PFSK-1 (cell line): Measurements from ENCODE around the gene CTAG2.

Experiments
- FOXP2 ChIP-seq: optimal IDR thresholded peaks from 2 replicates; pipeline ENCODE3; 2011; ENCODE audit warnings: borderline replicate concordance, control low read depth, inconsistent platforms; ENCODE audit not compliant: insufficient read depth; ENCODE audit errors: extremely low read length, extremely low read depth
- POLR2AphosphoS5 ChIP-seq: IDR thresholded peaks from 2 replicates; pipeline ENCODE4 v1.6.1; 2012; ENCODE audit warnings: low read depth, mild to moderate bottlenecking, control low read depth, low read length, moderate library complexity
- REST ChIP-seq, 2 experiments: IDR thresholded peaks; 2 replicates each; pipeline versions ENCODE4 v1.6.1 to v1.8.0; 2011 to 2012; ENCODE audit warnings: low read depth in 2 of 2, low read length in 2 of 2, control low read depth in 1 of 2, inconsistent platforms in 1 of 2, mild to moderate bottlenecking in 1 of 2, moderate library complexity in 1 of 2; ENCODE audit not compliant: insufficient read depth in 1 of 2
- SIN3A ChIP-seq: IDR thresholded peaks from 2 replicates; pipeline ENCODE4 v1.6.1; 2012; ENCODE audit warnings: mild to moderate bottlenecking, low read length, moderate library complexity, borderline replicate concordance; ENCODE audit not compliant: insufficient read depth
- TAF1 ChIP-seq: IDR thresholded peaks from 2 replicates; pipeline ENCODE4 v1.6.1; 2012; ENCODE audit warnings: low read length, control low read depth, borderline replicate concordance; ENCODE audit not compliant: insufficient read depth

CTAG2 gene

GRCh38 chrX:154602226-154602625 lies 51.2 kb downstream of the CTAG2 start:
- TF ChIP-seq SIN3A, result no peak
- no peak for TF ChIP-seq POLR2AphosphoS5
- TF ChIP-seq FOXP2, result no peak
- TF ChIP-seq TAF1, result no peak
- no peak for TF ChIP-seq REST (IDR thresholded peaks at IDR 0.05; ENCODE audit: insufficient read depth in 1 of 2, low read depth in 2 of 2, low read length in 2 of 2)
